ENCODE results near the gene UNG. TPM values are rescaled to one million over a fixed set of nuclear protein-coding genes. Genes with fewer than 3 reads are reported as not detected.
"Not testable (repeated sequence)": the region's sequence is repeated elsewhere in the genome, so short reads cannot be mapped to it uniquely, and the experiment has no call there.

Gene UNG
- total and polyA plus RNA-seq, 9 of the 15 experiments (the other 6 are each of a cell fraction or from before 2014, with no cell fraction given), result 8.4 to 59.8 (median 41.0) TPM

DNA sequence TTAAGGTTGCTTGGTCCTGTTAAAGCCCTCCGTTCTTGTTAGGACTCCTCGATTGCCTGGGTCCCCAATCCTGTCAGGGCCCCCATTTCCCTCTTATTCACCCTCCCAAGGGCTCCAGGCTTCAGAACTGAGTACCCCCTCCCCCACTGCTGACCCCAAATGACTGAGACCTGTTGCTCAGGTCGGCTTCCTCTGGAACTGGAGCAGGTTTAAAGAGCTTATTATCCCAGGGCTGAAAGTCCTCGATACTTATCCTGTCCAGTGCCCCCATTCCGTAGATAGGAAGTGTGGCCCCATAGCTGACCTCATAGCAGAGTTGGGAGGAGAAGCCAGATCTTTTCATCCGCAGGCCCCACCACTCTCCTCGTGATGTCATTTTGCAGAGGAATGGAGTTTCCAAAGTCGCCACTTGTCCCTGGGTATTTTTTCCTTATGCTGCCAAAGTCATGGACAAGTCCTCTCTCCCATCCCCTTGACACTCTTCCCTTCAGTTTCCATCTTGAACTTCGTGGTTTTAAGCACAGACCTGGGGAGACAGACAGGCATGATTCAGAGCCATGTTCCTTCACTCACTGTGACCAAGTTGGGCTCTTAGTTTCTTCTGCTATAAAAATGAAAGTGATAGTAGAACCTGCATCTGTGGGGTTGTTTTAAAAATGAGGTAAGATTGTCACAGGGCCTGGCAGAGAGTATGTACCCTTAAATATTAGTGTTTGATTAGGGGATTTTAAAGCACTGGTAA, 43.8 kb upstream of the UNG start:
- no TSS peak for BruUV-seq (replicated peaks)
- Histone ChIP-seq H3K9me3 (replicated peaks; ENCODE audit: control insufficient read depth, insufficient read depth, low read depth, low read length) (no peaks in the 10 kb centered on the region), H3K9me1 (ENCODE audit: control insufficient read depth, insufficient read depth, low read length) (no peaks in the 10 kb centered on the region), H3K9ac (ENCODE audit: insufficient read depth in 1 of 2, low read depth in 2 of 2, low read length in 2 of 2) (peak overlapping the region; percentile 85 to 92; a peak in 3 of 4 replicates), H3K27me3 (ENCODE audit: control insufficient read depth in 2 of 2, insufficient read depth in 2 of 2, low read length in 2 of 2) (no peaks in the 10 kb centered on the region), H3K4me2 (ENCODE audit: insufficient read depth, low read length) (peak overlapping the region; percentile 89), H3K79me2 (ENCODE audit: control insufficient read depth, insufficient read depth, low read length) (peaks cover 11% of the 10 kb centered on the region; the same call in 1 of the 3 replicates), H3K27ac (ENCODE audit: extremely low read depth, low read depth, low read length) (peak overlapping the region; percentile 63), H3K36me3 (ENCODE audit: control insufficient read depth, insufficient read depth, low read length) (peaks cover 5% of the 10 kb centered on the region; the same call in 1 of the 3 replicates), H4K20me1 (replicated peaks; ENCODE audit: control insufficient read depth, insufficient read depth, low read length) (no peaks in the 10 kb centered on the region), H3K4me3 (peak overlapping the region; percentile 94), H3K4me1 (replicated peaks in 1 of 2; ENCODE audit: control insufficient read depth in 2 of 2, insufficient read depth in 2 of 2, low read length in 2 of 2) (peaks cover 0 to 2% of the 10 kb centered on the region in 2 experiments; a peak in 2 of 5 replicates), H2AFZ (ENCODE audit: low read depth, low read length) (peak overlapping the region; percentile 95)
- 4% methylated on average over 9 of the region's 9 CpGs for WGBS (ENCODE audit: insufficient coverage, low coverage, missing lambda C conversion rate)
- POLR2A ChIA-PET, result interaction anchor here (1.0 to 1.2 kb wide), 2 partner anchors 12 to 26 kb away, joined by 3 to 4 read pairs; no protein-coding TSS in a partner anchor
- in situ Hi-C loops (cut with MboI), result no loop called here
- TF ChIP-seq GTF2E2 (tag; IDR thresholded peaks at IDR 0.05) (0 out of 2 replicates have a peak, but pooled peaks have one; percentile 41), CREM (IDR thresholded peaks at IDR 0.05; ENCODE audit: low read depth) (0 out of 2 replicates have a peak, but pooled peaks have one; percentile 13), STAG1 (CRISPR knock-in tag; IDR thresholded peaks at IDR 0.05; ENCODE audit: borderline replicate concordance) (no peak), JUND (IDR thresholded peaks at IDR 0.05; ENCODE audit: borderline replicate concordance, low read depth, low read length) (no peak), JUND (tag; IDR thresholded peaks at IDR 0.05; ENCODE audit: borderline replicate concordance, low read depth, low read length) (peak; percentile 37; the same call in 1 of the 3 replicates)
- CTCF ChIA-PET (ENCODE audit: low intra/inter-chr PET ratio), result no interaction called here
- DNase-seq (ENCODE audit: extremely low read depth in 1 of 4, low spot score in 3 of 4), result peak; percentile 29 to 35 (median 32)
- intact Hi-C loops (cut with micrococcal nuclease), result no loop called here
- no peak for FAIRE-seq
- ATAC-seq, result peak; percentile 32

DNA sequence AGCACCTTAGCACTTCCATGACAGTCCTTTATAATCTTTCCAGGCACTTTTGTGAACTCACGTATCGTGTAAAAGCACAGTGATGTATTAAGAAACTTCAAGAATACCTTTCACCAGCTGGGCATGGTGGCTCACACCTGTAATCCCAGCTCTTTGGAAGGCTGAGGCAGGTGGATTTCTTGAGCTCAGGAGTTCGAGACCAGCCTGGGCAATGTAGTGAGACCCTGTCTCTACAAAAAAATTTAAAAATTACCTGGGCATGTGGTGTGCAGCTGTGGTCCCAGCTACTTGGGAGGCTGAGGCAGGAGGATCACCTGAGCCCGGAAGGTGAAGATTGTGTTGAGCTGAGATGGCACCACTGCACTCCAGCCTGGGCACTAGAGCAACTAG, 43.3 kb upstream of the UNG start:
- CTCF ChIA-PET (ENCODE audit: low intra/inter-chr PET ratio); H3K36me3 ChIP-seq (ENCODE audit: control insufficient read depth, insufficient read depth, low read length); intact Hi-C loops (cut with micrococcal nuclease); BruUV-seq (replicated peaks); in situ Hi-C loops (cut with MboI); H3K4me1 ChIP-seq (replicated peaks in 1 of 2; ENCODE audit: control insufficient read depth in 2 of 2, insufficient read depth in 2 of 2, low read length in 2 of 2); FAIRE-seq; H2AFZ ChIP-seq (ENCODE audit: low read depth, low read length); ATAC-seq; H3K4me3 ChIP-seq; H3K9me3 ChIP-seq (replicated peaks; ENCODE audit: control insufficient read depth, insufficient read depth, low read depth, low read length); DNase-seq (ENCODE audit: extremely low read depth in 1 of 4, low spot score in 3 of 4); H3K27me3 ChIP-seq (ENCODE audit: control insufficient read depth in 2 of 2, insufficient read depth in 2 of 2, low read length in 2 of 2); H4K20me1 ChIP-seq (replicated peaks; ENCODE audit: control insufficient read depth, insufficient read depth, low read length); H3K9me1 ChIP-seq (ENCODE audit: control insufficient read depth, insufficient read depth, low read length); H3K27ac ChIP-seq (ENCODE audit: extremely low read depth, low read depth, low read length): not testable (repeated sequence)
- 80% methylated on average over 4 of the region's 4 CpGs for WGBS (ENCODE audit: insufficient coverage, low coverage, missing lambda C conversion rate)
- peaks cover 11% of the 10 kb centered on the region; the same call in 1 of the 3 replicates for H3K79me2 ChIP-seq (ENCODE audit: control insufficient read depth, insufficient read depth, low read length)
- POLR2A ChIA-PET, result interaction anchor here (1.0 to 1.2 kb wide), 2 partner anchors 12 to 25 kb away, joined by 3 to 4 read pairs; no protein-coding TSS in a partner anchor
- peak overlapping the region in 1 of 2 experiments; percentile 85; a peak in 1 of 4 replicates for H3K9ac ChIP-seq (ENCODE audit: insufficient read depth in 1 of 2, low read depth in 2 of 2, low read length in 2 of 2)
- 0 out of 2 replicates have a peak overlapping the region, but pooled peaks have one; percentile 89 for H3K4me2 ChIP-seq (ENCODE audit: insufficient read depth, low read length)

Data from K562 (cell line).